ENCODE measurements around the gene PROB1.
"Not testable (repeated sequence)": the region's sequence is repeated elsewhere in the genome, so short reads cannot be mapped to it uniquely, and the experiment has no call there.

PROB1 gene

GRCh38 chr5:139378101-139378825, 16.6 kb downstream of the PROB1 start:
- DNase-seq (ENCODE audit: low read depth, low spot score): no peak

- DNase-seq (ENCODE audit: low read depth, low spot score): no peak
These were observed 17.7 kb downstream of the PROB1 start for GRCh38 chr5:139377226-139377625.

GRCh38 chr5:139376364-139376763, 18.5 kb downstream of the PROB1 start:
- no peak for DNase-seq (ENCODE audit: low read depth, low spot score)

- no peak for DNase-seq (ENCODE audit: low read depth, low spot score)
These were observed 20.0 kb downstream of the PROB1 start for GRCh38 chr5:139374909-139375308.

GRCh38 chr5:139371482-139372435, 23.1 kb downstream of the PROB1 start:
- DNase-seq (ENCODE audit: low read depth, low spot score): no peak

- no peak for DNase-seq (ENCODE audit: low read depth, low spot score)
These were observed 25.7 kb downstream of the PROB1 start for GRCh38 chr5:139369181-139369580.

- DNase-seq (ENCODE audit: low read depth, low spot score): no peak
These were observed 26.3 kb downstream of the PROB1 start for GRCh38 chr5:139368613-139369012.

GRCh38 chr5:139364466-139364865, 30.4 kb downstream of the PROB1 start:
- no peak for DNase-seq (ENCODE audit: low read depth, low spot score)

- no peak for DNase-seq (ENCODE audit: low read depth, low spot score)
These were observed 31.0 kb downstream of the PROB1 start for GRCh38 chr5:139363937-139364336.

GRCh38 chr5:139361835-139362429, 33.0 kb downstream of the PROB1 start:
- no peak for DNase-seq (ENCODE audit: low read depth, low spot score)

- no peak for DNase-seq (ENCODE audit: low read depth, low spot score)
These were observed 34.5 kb downstream of the PROB1 start for GRCh38 chr5:139360384-139360783.

GRCh38 chr5:139358064-139358463, 36.8 kb downstream of the PROB1 start:
- no peak for DNase-seq (ENCODE audit: low read depth, low spot score)

- not testable (repeated sequence) for DNase-seq (ENCODE audit: low read depth, low spot score)
These were observed 39.0 kb downstream of the PROB1 start for GRCh38 chr5:139355900-139356299.

- DNase-seq (ENCODE audit: low read depth, low spot score): no peak
These were observed 40.7 kb downstream of the PROB1 start for GRCh38 chr5:139354186-139354585.

- DNase-seq (ENCODE audit: low read depth, low spot score): not testable (repeated sequence)
These were observed 47.0 kb downstream of the PROB1 start for GRCh38 chr5:139347863-139348262.

GRCh38 chr5:139345442-139345841, 49.5 kb downstream of the PROB1 start:
- not testable (repeated sequence) for DNase-seq (ENCODE audit: low read depth, low spot score)

- no peak for DNase-seq (ENCODE audit: low read depth, low spot score)
These were observed 50.7 kb downstream of the PROB1 start for GRCh38 chr5:139344177-139344576.

- no peak for DNase-seq (ENCODE audit: low read depth, low spot score)
These were observed 51.4 kb downstream of the PROB1 start for GRCh38 chr5:139343476-139343875.

- no peak for DNase-seq (ENCODE audit: low read depth, low spot score)
These were observed 52.5 kb downstream of the PROB1 start for GRCh38 chr5:139342423-139342723.

GRCh38 chr5:139341689-139342422, 53.0 kb downstream of the PROB1 start, which contains the start of gene PAIP2:
TSS of gene PAIP2 (plus strand) at chr5:139341854. CDS start at chr5:139363785, 21,931 bp downstream.
- peak; percentile 93 for DNase-seq (ENCODE audit: low read depth, low spot score)

- DNase-seq (ENCODE audit: low read depth, low spot score): no peak
These were observed 53.7 kb downstream of the PROB1 start for GRCh38 chr5:139341187-139341688.

Measured in iPS DF 19.7 (cell line).